ENCODE data around the gene CYTH2.
A peak's percentile ranks its signal among the peaks of the same experiment; 100 is the strongest.

Gene CYTH2

DNA sequence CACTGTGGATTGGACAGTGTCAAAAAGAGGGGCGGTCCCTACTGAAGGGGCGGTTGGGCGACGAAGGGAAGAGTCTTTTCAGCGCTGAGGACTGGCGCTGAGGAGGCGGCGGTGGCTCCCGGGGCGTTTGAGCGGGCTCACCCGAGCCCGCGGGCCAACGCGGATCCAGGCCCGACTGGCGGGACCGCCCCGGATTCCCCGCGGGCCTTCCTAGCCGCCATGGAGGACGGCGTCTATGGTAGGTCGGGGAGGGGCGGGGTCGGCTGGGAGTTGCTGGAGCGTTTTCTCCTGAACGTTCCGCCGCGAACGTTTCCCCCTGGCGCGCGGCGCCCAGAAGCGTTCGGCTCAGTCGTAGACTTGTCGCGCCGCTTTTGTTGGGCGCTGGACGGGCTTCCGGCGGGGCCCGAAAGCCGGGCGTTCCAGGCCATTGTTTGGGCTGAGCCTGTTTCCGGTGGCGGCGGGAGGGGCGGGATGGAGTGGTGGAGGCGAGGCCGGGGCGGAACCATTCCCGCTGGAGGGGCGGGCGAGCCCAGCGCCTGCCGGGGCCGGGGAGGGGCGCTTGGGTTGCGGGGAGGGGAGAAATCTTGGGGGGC, at the start of gene CYTH2:
TSS of gene CYTH2 (plus strand) at position 81 of the 593 bp plus-strand sequence. CDS start at position 220, 139 bp downstream.
- no peak for TF ChIP-seq Cebpa-rat (IDR thresholded peaks at IDR 0.05)
- no peaks in the 10 kb centered on the region for H3K27me3 ChIP-seq
- H3K9me3 ChIP-seq, result no peaks in the 10 kb centered on the region
- H3K4me1 ChIP-seq, result peaks cover 18% of the 10 kb centered on the region
- H3K36me3 ChIP-seq, result peaks cover 43% of the 10 kb centered on the region
- peak within 1 kb of the TSS; percentile 94 for H3K9ac ChIP-seq
- H3K4me2 ChIP-seq, result peak within 1 kb of the TSS; percentile 95
- H3K4me3 ChIP-seq, result peak within 1 kb of the TSS; percentile 85
- peaks cover 49% of the 10 kb centered on the region for H4K20me1 ChIP-seq
- peak within 1 kb of the TSS; percentile 94 for H3K27ac ChIP-seq

DNA sequence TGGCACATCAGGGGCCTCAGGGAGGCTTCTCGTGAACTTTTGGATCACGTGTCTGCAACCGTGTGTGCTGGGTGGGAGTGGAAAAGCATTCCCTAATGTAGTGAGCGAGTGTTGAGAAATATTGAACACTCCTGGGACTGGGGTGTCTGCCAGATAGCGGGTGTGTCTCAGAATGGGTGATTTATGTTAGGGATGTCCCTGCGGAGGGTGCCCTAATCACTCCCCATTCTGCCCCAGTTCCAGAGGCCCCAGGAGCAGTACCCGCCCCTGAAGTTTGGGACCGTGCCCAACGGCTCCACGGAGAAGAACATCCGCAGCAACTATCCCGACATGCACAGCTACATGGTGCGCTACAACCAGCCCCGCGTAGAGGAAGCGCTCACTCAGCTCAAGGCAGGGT, 47.6 kb upstream of the CYTH2 start:
- H3K9me3 ChIP-seq, result no peaks in the 10 kb centered on the region
- peaks cover 44% of the 10 kb centered on the region for H3K4me1 ChIP-seq
- no peaks in the 10 kb centered on the region for H3K36me3 ChIP-seq
- no peak overlapping the region for H3K4me3 ChIP-seq
- no peak overlapping the region for H3K9ac ChIP-seq
- H3K27me3 ChIP-seq, result no peaks in the 10 kb centered on the region
- TF ChIP-seq Cebpa-rat (IDR thresholded peaks at IDR 0.05), result no peak
- H3K4me2 ChIP-seq, result no peak overlapping the region
- H4K20me1 ChIP-seq, result no peaks in the 10 kb centered on the region
- H3K27ac ChIP-seq, result no peak overlapping the region

- Histone ChIP-seq H3K4me2 (peak overlapping the region; percentile 78), H3K27me3 (no peaks in the 10 kb centered on the region), H3K9me3 (no peaks in the 10 kb centered on the region), H3K9ac (peak overlapping the region; percentile 66), H3K27ac (peak overlapping the region; percentile 74), H4K20me1 (no peaks in the 10 kb centered on the region), H3K4me1 (peaks cover 12% of the 10 kb centered on the region), H3K4me3 (no peak overlapping the region), H3K36me3 (no peaks in the 10 kb centered on the region)
- TF ChIP-seq Cebpa-rat (IDR thresholded peaks at IDR 0.05), result no peak
Observed at GRCh38 chr19:48424694-48425219, 44.4 kb upstream of the CYTH2 start.

DNA sequence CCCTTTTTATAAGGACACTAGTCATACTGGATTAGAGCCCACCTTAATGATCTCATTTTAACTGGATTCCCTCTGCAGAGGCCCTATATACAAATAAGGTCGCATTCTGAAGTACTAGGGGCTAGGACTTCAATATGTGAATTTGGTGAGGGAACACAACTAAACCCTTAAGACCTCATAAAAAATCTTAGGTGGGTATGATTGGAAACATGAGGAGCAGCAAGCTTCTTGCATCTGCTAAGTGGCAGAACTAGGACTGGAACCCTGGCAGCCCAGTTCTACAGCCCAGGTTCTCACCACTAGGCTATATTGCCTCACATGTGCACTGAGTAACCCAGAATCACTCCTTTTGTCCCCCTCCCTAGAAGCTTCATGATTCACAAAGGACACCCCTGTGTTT, 40.5 kb upstream of the CYTH2 start:
- H3K4me2 ChIP-seq, result no peak overlapping the region
- H3K4me3 ChIP-seq, result no peak overlapping the region
- no peaks in the 10 kb centered on the region for H4K20me1 ChIP-seq
- no peaks in the 10 kb centered on the region for H3K36me3 ChIP-seq
- H3K4me1 ChIP-seq, result peaks cover 18% of the 10 kb centered on the region
- no peak for TF ChIP-seq Cebpa-rat (IDR thresholded peaks at IDR 0.05)
- peaks cover 10% of the 10 kb centered on the region for H3K9me3 ChIP-seq
- no peaks in the 10 kb centered on the region for H3K27me3 ChIP-seq
- H3K27ac ChIP-seq, result no peak overlapping the region
- no peak overlapping the region for H3K9ac ChIP-seq

- no peaks in the 10 kb centered on the region for H4K20me1 ChIP-seq
- no peak overlapping the region for H3K9ac ChIP-seq
- H3K9me3 ChIP-seq, result peaks cover 10% of the 10 kb centered on the region
- no peaks in the 10 kb centered on the region for H3K36me3 ChIP-seq
- peak overlapping the region; percentile 57 for H3K4me2 ChIP-seq
- H3K27ac ChIP-seq, result no peak overlapping the region
- TF ChIP-seq Cebpa-rat (IDR thresholded peaks at IDR 0.05), result no peak
- no peak overlapping the region for H3K4me3 ChIP-seq
- H3K27me3 ChIP-seq, result no peaks in the 10 kb centered on the region
- H3K4me1 ChIP-seq, result peaks cover 9% of the 10 kb centered on the region
Observed at GRCh38 chr19:48433337-48433736, 35.8 kb upstream of the CYTH2 start.

- H3K9me3 ChIP-seq, result peaks cover 1% of the 10 kb centered on the region
- peaks cover 9% of the 10 kb centered on the region for H3K4me1 ChIP-seq
- no peak overlapping the region for H3K9ac ChIP-seq
- no peaks in the 10 kb centered on the region for H4K20me1 ChIP-seq
- H3K27me3 ChIP-seq, result peaks cover 2% of the 10 kb centered on the region
- no peak overlapping the region for H3K4me3 ChIP-seq
- no peak overlapping the region for H3K4me2 ChIP-seq
- TF ChIP-seq Cebpa-rat (IDR thresholded peaks at IDR 0.05), result no peak
- H3K27ac ChIP-seq, result no peak overlapping the region
- no peaks in the 10 kb centered on the region for H3K36me3 ChIP-seq
Observed at GRCh38 chr19:48436586-48436985, 32.6 kb upstream of the CYTH2 start.

DNA sequence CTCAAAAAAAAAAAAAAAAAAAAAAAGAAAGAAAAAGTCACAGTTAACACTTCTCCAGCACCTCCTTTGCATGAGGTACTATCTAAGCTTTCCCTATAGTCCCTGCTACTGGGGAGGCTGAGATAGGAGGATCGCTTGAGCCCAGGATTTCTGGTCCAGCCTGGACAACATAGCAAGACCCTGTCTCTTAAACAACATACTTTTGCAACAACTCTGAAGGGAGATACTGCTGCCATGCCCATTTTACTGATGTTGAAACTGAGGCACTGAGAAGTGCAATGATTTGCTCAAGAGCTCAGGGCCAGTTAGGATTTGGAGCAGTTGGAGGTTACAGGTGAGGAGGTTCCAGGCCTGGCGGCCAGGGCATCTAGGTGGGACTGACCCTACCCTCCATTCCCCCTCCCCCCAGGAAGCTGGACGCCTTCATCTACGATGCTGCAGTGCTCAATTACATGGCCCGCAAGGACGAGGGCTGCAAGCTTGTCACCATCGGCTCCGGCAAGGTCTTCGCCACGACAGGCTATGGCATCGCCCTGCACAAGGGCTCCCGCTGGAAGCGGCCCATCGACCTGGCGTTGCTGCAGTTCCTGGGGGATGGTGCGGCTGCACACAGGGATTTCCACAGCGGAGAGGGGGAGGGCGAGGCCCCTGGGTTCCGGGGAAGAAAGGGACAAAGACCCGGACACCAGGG, 27.7 kb upstream of the CYTH2 start:
- Histone ChIP-seq H4K20me1 (no peaks in the 10 kb centered on the region), H3K27ac (no peak overlapping the region), H3K4me1 (peaks cover 24% of the 10 kb centered on the region), H3K9me3 (peaks cover 5% of the 10 kb centered on the region; the same call in 1 of the 2 replicates), H3K9ac (no peak overlapping the region), H3K27me3 (peaks cover 38% of the 10 kb centered on the region), H3K36me3 (no peaks in the 10 kb centered on the region), H3K4me2 (no peak overlapping the region), H3K4me3 (no peak overlapping the region)
- TF ChIP-seq Cebpa-rat (IDR thresholded peaks at IDR 0.05), result no peak

DNA sequence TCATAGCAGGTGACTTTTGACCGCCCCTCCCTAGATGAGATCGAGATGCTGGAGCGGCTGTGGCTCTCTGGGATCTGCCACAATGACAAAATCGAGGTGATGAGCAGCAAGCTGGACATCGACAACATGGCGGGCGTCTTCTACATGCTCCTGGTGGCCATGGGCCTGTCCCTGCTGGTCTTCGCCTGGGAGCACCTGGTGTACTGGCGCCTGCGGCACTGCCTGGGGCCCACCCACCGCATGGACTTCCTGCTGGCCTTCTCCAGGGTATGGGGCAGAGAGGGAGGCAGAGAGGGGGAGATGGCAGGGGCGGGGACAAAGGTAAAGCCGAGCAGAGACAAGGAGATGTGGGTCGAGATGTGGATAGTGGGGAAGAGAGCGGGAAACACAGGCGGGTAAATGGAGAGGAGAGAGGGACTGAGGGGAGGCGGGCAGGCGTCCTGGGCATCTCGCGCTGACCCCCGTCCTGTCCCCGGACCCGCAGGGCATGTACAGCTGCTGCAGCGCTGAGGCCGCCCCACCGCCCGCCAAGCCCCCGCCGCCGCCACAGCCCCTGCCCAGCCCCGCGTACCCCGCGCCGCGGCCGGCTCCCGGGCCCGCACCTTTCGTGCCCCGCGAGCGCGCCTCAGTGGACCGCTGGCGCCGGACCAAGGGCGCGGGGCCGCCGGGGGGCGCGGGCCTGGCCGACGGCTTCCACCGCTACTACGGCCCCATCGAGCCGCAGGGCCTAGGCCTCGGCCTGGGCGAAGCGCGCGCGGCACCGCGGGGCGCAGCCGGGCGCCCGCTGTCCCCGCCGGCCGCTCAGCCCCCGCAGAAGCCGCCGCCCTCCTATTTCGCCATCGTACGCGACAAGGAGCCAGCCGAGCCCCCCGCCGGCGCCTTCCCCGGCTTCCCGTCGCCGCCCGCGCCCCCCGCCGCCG, 26.8 kb upstream of the CYTH2 start:
- peaks cover 5% of the 10 kb centered on the region for H3K36me3 ChIP-seq
- no peak overlapping the region for H3K4me2 ChIP-seq
- no peaks in the 10 kb centered on the region for H4K20me1 ChIP-seq
- H3K27me3 ChIP-seq, result peaks cover 38% of the 10 kb centered on the region
- H3K27ac ChIP-seq, result no peak overlapping the region
- H3K9ac ChIP-seq, result no peak overlapping the region
- no peak for TF ChIP-seq Cebpa-rat (IDR thresholded peaks at IDR 0.05)
- H3K4me3 ChIP-seq, result no peak overlapping the region
- H3K4me1 ChIP-seq, result peaks cover 32% of the 10 kb centered on the region
- H3K9me3 ChIP-seq, result peaks cover 5% of the 10 kb centered on the region; the same call in 1 of the 2 replicates

- TF ChIP-seq Cebpa-rat (IDR thresholded peaks at IDR 0.05), result no peak
- H3K4me3 ChIP-seq, result peak overlapping the region; percentile 87; the same call in 1 of the 2 replicates
Observed at GRCh38 chr19:48443256-48443655, 25.9 kb upstream of the CYTH2 start.

More at GRCh38 chr19:48443256-48443655, 25.9 kb upstream of the CYTH2 start:
- H3K9me3 ChIP-seq, result peaks cover 5% of the 10 kb centered on the region; the same call in 1 of the 2 replicates
- H3K27me3 ChIP-seq, result peaks cover 38% of the 10 kb centered on the region
- no peak overlapping the region for H3K9ac ChIP-seq
- peaks cover 14% of the 10 kb centered on the region for H3K36me3 ChIP-seq
- no peaks in the 10 kb centered on the region for H4K20me1 ChIP-seq
- H3K27ac ChIP-seq, result no peak overlapping the region
- peaks cover 34% of the 10 kb centered on the region for H3K4me1 ChIP-seq
- H3K4me2 ChIP-seq, result peak overlapping the region; percentile 90

Data from BLaER1 (cell line).